ENCODE measurements around the gene POLD4. TPM values are rescaled to one million over a fixed set of nuclear protein-coding genes. Genes with fewer than 3 reads are reported as not detected.
A peak's percentile ranks its signal among the peaks of the same experiment; 100 is the strongest.

The POLD4 gene
- total and polyA plus RNA-seq, 7 donors: 31.8 to 89.8 (median 72.6) TPM

GRCh38 chr11:67400942-67401494 is 47.7 kb upstream of the POLD4 start:
- DNase-seq: peak in 1 of 2 donors; percentile 71
- 3 to 5% (median 3%) methylated on average over 16 to 27 of the region's 27 CpGs for WGBS, 3 donors
- Histone ChIP-seq H3K36me3 (ENCODE audit: insufficient read depth in 1 of 2, low read depth in 1 of 2) (peaks cover 0 to 47% of the 10 kb centered on the region in 2 donors), H3K27me3 (ENCODE audit: insufficient read depth in 3 of 3, low read length in 2 of 3) (no peaks in the 10 kb centered on the region), H3K4me1 (peaks cover 32% of the 10 kb centered on the region), H3K4me3 (peak overlapping the region; percentile 99), H3K27ac (peak overlapping the region; percentile 95), H3K9me3 (no peaks in the 10 kb centered on the region)
- peak in 3 of 4 donors; percentile 11 to 29 (median 14) for ATAC-seq
- intact Hi-C loops (cut with DNase I): loop anchor here (1.0 to 5.0 kb wide), 3 partner anchors 66 to 106 kb away; partner anchors contain the start of gene TMEM134 (in 2 of the 2)
- no peak for TF ChIP-seq CTCF (IDR thresholded peaks at IDR 0.05)

GRCh38 chr11:67400251-67400941 is 47.0 kb upstream of the POLD4 start:
- ATAC-seq (no peak), DNase-seq (no peak)
- peak overlapping the region; percentile 95 for H3K27ac ChIP-seq
- H3K4me3 ChIP-seq: peak overlapping the region; percentile 99
- intact Hi-C loops (cut with DNase I): loop anchor here (2.0 to 5.0 kb wide), 2 partner anchors 67 to 106 kb away; partner anchors contain the start of gene TMEM134 (in 2 of the 2)
- no peaks in the 10 kb centered on the region for H3K9me3 ChIP-seq
- peaks cover 0 to 54% of the 10 kb centered on the region in 2 donors for H3K36me3 ChIP-seq (ENCODE audit: insufficient read depth in 1 of 2, low read depth in 1 of 2)
- WGBS, 3 donors: 31 to 44% (median 35%) methylated on average over 23 of the region's 23 CpGs
- peaks cover 32% of the 10 kb centered on the region for H3K4me1 ChIP-seq
- TF ChIP-seq CTCF (IDR thresholded peaks at IDR 0.05): no peak
- no peaks in the 10 kb centered on the region for H3K27me3 ChIP-seq (ENCODE audit: insufficient read depth in 3 of 3, low read length in 2 of 3)

GRCh38 chr11:67398661-67399563 is 45.6 kb upstream of the POLD4 start:
- intact Hi-C loops (cut with DNase I): no loop called here
- no peak for DNase-seq
- H3K27ac ChIP-seq: no peak overlapping the region
- H3K4me1 ChIP-seq: peaks cover 32% of the 10 kb centered on the region
- 76 to 82% (median 77%) methylated on average over 31 of the region's 31 CpGs for WGBS, 3 donors
- no peaks in the 10 kb centered on the region for H3K27me3 ChIP-seq (ENCODE audit: insufficient read depth in 3 of 3, low read length in 2 of 3)
- no peak for TF ChIP-seq CTCF (IDR thresholded peaks at IDR 0.05)
- no peak for ATAC-seq
- no peak overlapping the region for H3K4me3 ChIP-seq
- H3K36me3 ChIP-seq (ENCODE audit: insufficient read depth in 1 of 2, low read depth in 1 of 2): peaks cover 0 to 65% of the 10 kb centered on the region in 2 donors
- no peaks in the 10 kb centered on the region for H3K9me3 ChIP-seq

GRCh38 chr11:67397986-67398660 is 44.8 kb upstream of the POLD4 start:
- Histone ChIP-seq H3K4me3 (no peak overlapping the region), H3K36me3 (ENCODE audit: insufficient read depth in 1 of 2, low read depth in 1 of 2) (peaks cover 0 to 68% of the 10 kb centered on the region in 2 donors), H3K27me3 (ENCODE audit: insufficient read depth in 3 of 3, low read length in 2 of 3) (no peaks in the 10 kb centered on the region), H3K9me3 (no peaks in the 10 kb centered on the region), H3K4me1 (peaks cover 32% of the 10 kb centered on the region), H3K27ac (no peak overlapping the region)
- no peak for TF ChIP-seq CTCF (IDR thresholded peaks at IDR 0.05)
- intact Hi-C loops (cut with DNase I): no loop called here
- 57 to 71% (median 61%) methylated on average over 24 of the region's 24 CpGs for WGBS, 3 donors
- no peak for DNase-seq
- no peak for ATAC-seq
